ENCODE results near the gene TNFSF10.

TNFSF10 gene

DNA sequence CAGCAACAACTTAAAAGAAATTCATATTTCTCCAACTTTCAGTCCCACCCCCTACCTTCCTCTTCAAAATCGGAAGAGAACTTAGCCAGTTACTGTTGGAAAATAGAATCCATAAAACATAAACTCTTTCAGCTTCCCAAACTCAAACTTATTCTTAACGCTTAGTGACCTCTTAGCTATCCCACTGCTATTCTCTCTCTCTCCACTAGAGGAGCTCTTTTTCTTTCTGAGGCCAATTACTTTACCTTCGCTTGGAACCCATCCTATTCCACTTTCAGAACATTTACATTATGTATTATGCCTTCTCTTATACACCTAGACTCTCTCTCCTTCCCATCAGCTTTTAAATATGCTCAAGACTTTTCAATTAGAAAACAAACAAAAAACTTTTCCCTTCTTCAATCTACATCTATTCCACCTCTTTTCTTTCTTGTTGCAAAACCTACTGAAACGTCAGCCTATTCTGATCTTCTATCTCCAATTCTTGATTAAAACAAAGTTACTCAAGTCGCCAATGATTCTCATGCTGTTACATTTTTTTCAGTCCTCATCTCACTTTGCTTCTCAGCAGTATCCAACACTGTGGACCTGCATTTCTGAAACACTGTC, 61.6 kb downstream of the TNFSF10 start:
- TF ChIP-seq, protein P1, sequence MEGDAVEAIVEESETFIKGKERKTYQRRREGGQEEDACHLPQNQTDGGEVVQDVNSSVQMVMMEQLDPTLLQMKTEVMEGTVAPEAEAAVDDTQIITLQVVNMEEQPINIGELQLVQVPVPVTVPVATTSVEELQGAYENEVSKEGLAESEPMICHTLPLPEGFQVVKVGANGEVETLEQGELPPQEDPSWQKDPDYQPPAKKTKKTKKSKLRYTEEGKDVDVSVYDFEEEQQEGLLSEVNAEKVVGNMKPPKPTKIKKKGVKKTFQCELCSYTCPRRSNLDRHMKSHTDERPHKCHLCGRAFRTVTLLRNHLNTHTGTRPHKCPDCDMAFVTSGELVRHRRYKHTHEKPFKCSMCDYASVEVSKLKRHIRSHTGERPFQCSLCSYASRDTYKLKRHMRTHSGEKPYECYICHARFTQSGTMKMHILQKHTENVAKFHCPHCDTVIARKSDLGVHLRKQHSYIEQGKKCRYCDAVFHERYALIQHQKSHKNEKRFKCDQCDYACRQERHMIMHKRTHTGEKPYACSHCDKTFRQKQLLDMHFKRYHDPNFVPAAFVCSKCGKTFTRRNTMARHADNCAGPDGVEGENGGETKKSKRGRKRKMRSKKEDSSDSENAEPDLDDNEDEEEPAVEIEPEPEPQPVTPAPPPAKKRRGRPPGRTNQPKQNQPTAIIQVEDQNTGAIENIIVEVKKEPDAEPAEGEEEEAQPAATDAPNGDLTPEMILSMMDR (IDR thresholded peaks at IDR 0.05; ENCODE audit: low read depth, low read length, missing control alignments): peak; percentile 76
- H3K4me3 ChIP-seq (replicated peaks; ENCODE audit: low read depth, low read length): no peak overlapping the region
- DNase-seq (ENCODE audit: extremely low read depth, low read depth): peak; percentile 17

DNA sequence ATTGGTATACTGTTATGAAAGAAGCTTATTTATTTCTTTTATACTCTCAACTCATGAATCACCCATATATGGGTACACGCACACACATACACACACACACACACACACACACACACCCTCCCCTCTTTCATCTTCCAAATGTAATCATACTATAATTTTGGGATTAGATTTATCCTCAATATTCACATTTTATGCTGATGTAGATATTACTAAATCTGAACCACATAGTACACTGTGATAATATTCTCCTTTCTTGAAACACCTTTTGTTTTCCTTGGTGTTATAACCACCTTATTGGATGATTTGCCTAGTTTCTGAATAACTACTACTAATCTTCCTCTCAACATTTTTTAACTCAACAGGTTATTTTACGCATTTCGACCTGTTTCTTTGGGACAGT, 66.8 kb downstream of the TNFSF10 start:
- TF ChIP-seq, protein P1 (IDR thresholded peaks at IDR 0.05; ENCODE audit: low read depth, low read length, missing control alignments): no peak
- no peak overlapping the region for H3K4me3 ChIP-seq (replicated peaks; ENCODE audit: low read depth, low read length)
- no peak for DNase-seq (ENCODE audit: extremely low read depth, low read depth)

Measured in HFF-Myc (cell line).